K562 (cell line): ENCODE measurements around the gene NALCN. TPM values are rescaled to one million over a fixed set of nuclear protein-coding genes. Genes with fewer than 3 reads are reported as not detected.

ENCODE experiments used
- ATAC-seq: fragments of 200-7000 bp; cut with Tn5 transposase; 3 replicates; pipeline ENCODE4 v1.9.1; 2020; ENCODE audit warnings: moderate library complexity
- BruUV-seq: library from RNA; stranded (reverse); fragments of 400-500 nt; replicated peaks from 2 replicates; lab custom pipeline; 2021; lab: Mats Ljungman, UMichigan
- CTCF ChIA-PET: fragments of 300-600 bp; formaldehyde crosslinking; extraction: SDS; loops from one replicate; lab custom pipeline; 2021; ENCODE audit warnings: low intra/inter-chr PET ratio; lab: Yijun Ruan, JAX
- POLR2A ChIA-PET: fragments of 300-600, 350-650 bp; sonication (Branson Sonifier 250); formaldehyde crosslinking; extraction: SDS; loops from one replicate; lab custom pipeline; 2021; ENCODE audit warnings: antibody characterized with exemption, inconsistent platforms; lab: Yijun Ruan, JAX
- DNase-seq, 4 experiments: peaks; one replicate each; pipeline versions ENCODE4 v3.0.0 to v3.0.0-alpha.2; 2011 to 2018; ENCODE audit warnings: low spot score in 3 of 4, mixed read lengths in 3 of 4; ENCODE audit errors: extremely low read depth in 1 of 4
- FAIRE-seq: peaks from 2 replicates; lab custom pipeline; 2011; peaks lifted over from hg19 to GRCh38; lab: Jason Lieb, UNC
- H2AFZ ChIP-seq: 2 replicates; pipeline ENCODE4 v1.6.0; 2011; ENCODE audit warnings: low read depth, low read length, control low read depth, inconsistent platforms
- H3K27ac ChIP-seq: fragments of 200-600 bp; 3 replicates; pipeline ENCODE4 v1.8.0; 2011; ENCODE audit warnings: low read depth, mild to moderate bottlenecking, control low read depth, inconsistent platforms, low read length, moderate library complexity, mixed read lengths; ENCODE audit errors: extremely low read depth
- H3K27me3 ChIP-seq, 2 experiments: fragments of 300-600 bp in 1 of 2; 2 replicates in 1 of 2; 3 replicates in 1 of 2; pipeline versions ENCODE4 v1.6.0 to v1.8.0; 2011; ENCODE audit warnings: inconsistent platforms in 2 of 2, low read length in 2 of 2, mild to moderate bottlenecking in 1 of 2, mixed read lengths in 1 of 2, moderate library complexity in 1 of 2; ENCODE audit not compliant: control insufficient read depth in 2 of 2, insufficient read depth in 2 of 2
- H3K36me3 ChIP-seq: fragments of 300-600 bp; 3 replicates; pipeline ENCODE4 v1.8.0; 2011; ENCODE audit warnings: mild to moderate bottlenecking, low read length, inconsistent platforms; ENCODE audit not compliant: control insufficient read depth, insufficient read depth
- H3K4me1 ChIP-seq, 2 experiments: fragments of 200-600 bp in 1 of 2; replicated peaks in 1 of 2; 2 replicates in 1 of 2; 3 replicates in 1 of 2; pipeline versions ENCODE4 v1.5.1 to v1.8.0; 2011; ENCODE audit warnings: inconsistent platforms in 2 of 2, low read length in 2 of 2, mild to moderate bottlenecking in 1 of 2, mixed read lengths in 1 of 2, moderate library complexity in 1 of 2; ENCODE audit not compliant: control insufficient read depth in 2 of 2, insufficient read depth in 2 of 2
- H3K4me2 ChIP-seq: 2 replicates; pipeline ENCODE4 v1.6.1; 2011; ENCODE audit warnings: low read length, control low read depth, inconsistent platforms, mixed read lengths; ENCODE audit not compliant: insufficient read depth
- H3K4me3 ChIP-seq: fragments of 200-600 bp; sonication (generic), shearing (Covaris generic); 2 replicates; pipeline ENCODE4 v1.5.1; 2016; ENCODE audit warnings: control low read depth, inconsistent platforms
- H3K79me2 ChIP-seq: fragments of 200-600 bp; 3 replicates; pipeline ENCODE4 v1.8.0; 2011; ENCODE audit warnings: low read length, inconsistent platforms; ENCODE audit not compliant: control insufficient read depth, insufficient read depth
- H3K9ac ChIP-seq, 2 experiments: 2 replicates each; pipeline versions ENCODE4 v1.6.0 to v1.6.1; 2011; ENCODE audit warnings: low read depth in 2 of 2, low read length in 2 of 2, control low read depth in 1 of 2, inconsistent platforms in 1 of 2, mild to moderate bottlenecking in 1 of 2, mixed read lengths in 1 of 2; ENCODE audit not compliant: insufficient read depth in 1 of 2
- H3K9me1 ChIP-seq: one replicate; pipeline ENCODE4 v1.6.0; 2011; ENCODE audit warnings: inconsistent platforms, mild to moderate bottlenecking, low read length, moderate library complexity; ENCODE audit not compliant: control insufficient read depth, insufficient read depth
- H3K9me3 ChIP-seq: replicated peaks from 2 replicates; pipeline ENCODE4 v1.5.1; 2011; ENCODE audit warnings: low read depth, low read length, inconsistent platforms; ENCODE audit not compliant: control insufficient read depth, insufficient read depth
- H4K20me1 ChIP-seq: replicated peaks from 2 replicates; pipeline ENCODE4 v1.6.1; 2011; ENCODE audit warnings: low read length, inconsistent platforms, mixed read lengths; ENCODE audit not compliant: control insufficient read depth, insufficient read depth
- ARID2 ChIP-seq: fragments of 450-650 bp; IDR thresholded peaks from 2 replicates; pipeline ENCODE4 v1.6.1; 2017; ENCODE audit warnings: antibody characterized with exemption, mild to moderate bottlenecking
- DEAF1 ChIP-seq: fragments of 450-650 bp; formaldehyde crosslinking; IDR thresholded peaks from 2 replicates; pipeline ENCODE4 v1.4.0; 2020; ENCODE audit warnings: mild to moderate bottlenecking, moderate library complexity
- DPF2 ChIP-seq: fragments of 450-650 bp; IDR thresholded peaks from 2 replicates; pipeline ENCODE4 v1.6.1; 2016
- ELK1 ChIP-seq: sonication (generic); formaldehyde crosslinking; IDR thresholded peaks from 2 replicates; pipeline ENCODE4 v1.8.1; 2022; ENCODE audit warnings: missing genetic modification reagents
- RBM15 ChIP-seq: fragments of 200-400 bp; formaldehyde crosslinking; IDR thresholded peaks from 2 replicates; pipeline ENCODE4 v1.6.1; 2018; ENCODE audit warnings: mild to moderate bottlenecking, low read length, moderate library complexity; ENCODE audit not compliant: insufficient read depth
- SAP30 ChIP-seq: fragments of 200-600 bp; sonication (generic); IDR thresholded peaks from 2 replicates; pipeline ENCODE4 v1.6.1; 2012; ENCODE audit warnings: borderline replicate concordance, low read depth, mild to moderate bottlenecking, moderate library complexity, low read length, control low read depth, inconsistent platforms; ENCODE audit not compliant: insufficient read depth, poor library complexity, severe bottlenecking
- SNIP1 ChIP-seq: fragments of 450-650 bp; IDR thresholded peaks from 2 replicates; pipeline ENCODE4 v1.7.1; 2017; ENCODE audit warnings: low read depth, mild to moderate bottlenecking
- SRSF1 ChIP-seq: fragments of 200-400 bp; formaldehyde crosslinking; IDR thresholded peaks from 2 replicates; pipeline ENCODE4 v1.6.1; 2017; ENCODE audit warnings: mild to moderate bottlenecking, low read depth, low read length, moderate library complexity
- TRIM24 ChIP-seq, 2 experiments: fragments of 450-650 bp; IDR thresholded peaks; 2 replicates each; pipeline ENCODE4 v1.6.1; 2016
- ZBTB43 ChIP-seq: sonication (generic); formaldehyde crosslinking; IDR thresholded peaks from 2 replicates; pipeline ENCODE4 v1.8.0; 2023; ENCODE audit warnings: mild to moderate bottlenecking, missing genetic modification reagents
- ZBTB9 ChIP-seq: fragments of 450-650 bp; formaldehyde crosslinking; IDR thresholded peaks from 2 replicates; pipeline ENCODE4 v1.4.0; 2020; ENCODE audit warnings: mild to moderate bottlenecking, moderate library complexity
- ZNF280A ChIP-seq: fragments of 450-650 bp; IDR thresholded peaks from 2 replicates; pipeline ENCODE4 v1.6.1; 2018; ENCODE audit warnings: mild to moderate bottlenecking, low read depth; ENCODE audit not compliant: partially characterized antibody
- ZNF3 ChIP-seq: fragments of 250-450 bp; sonication (Bioruptor Pico); IDR thresholded peaks from 2 replicates; pipeline ENCODE4 v1.5.0; 2021; ENCODE audit warnings: mild to moderate bottlenecking, moderate library complexity
- ZNF740 ChIP-seq, 3 experiments: fragments of 200-800 bp in 1 of 3; sonication (Bioruptor generic) in 1 of 3; sonication (generic) in 1 of 3; formaldehyde crosslinking in 1 of 3; IDR thresholded peaks; 2 replicates each; pipeline versions ENCODE4 v1.6.1 to v1.8.0; 2016 to 2022; ENCODE audit warnings: mild to moderate bottlenecking in 2 of 3, missing compliant biosample characterization in 2 of 3, missing genetic modification characterization in 2 of 3, missing genetic modification reagents in 1 of 3
- ZNF780A ChIP-seq: fragments of 250-450 bp; sonication (Bioruptor Pico); IDR thresholded peaks from 2 replicates; pipeline ENCODE4 v1.5.0; 2021; ENCODE audit warnings: mild to moderate bottlenecking
- in situ Hi-C: fragments of 300-500 bp; cut with MboI; formaldehyde crosslinking; loops from 4 replicates; pipeline ENCODE4 v1.15.0; 2018; ENCODE audit warnings: inconsistent platforms, mixed read lengths
- intact Hi-C: fragments of 100-400 bp; cut with micrococcal nuclease; formaldehyde crosslinking; loops from 2 replicates; pipeline ENCODE4 v1.14.2; 2022
- polyA plus RNA-seq, 8 experiments: library from polyadenylated mRNA; depleted of rRNA in 4 of 8; stranded (reverse) in 5 of 8; unstranded in 3 of 8; fragments of >200 nt; fragmentation: Nextera tagmentation in 2 of 8; fragmentation: Illumina TruSeq in 1 of 8; extraction: Ambion mirVana in 2 of 8; extraction: Trizol in 1 of 8; gene quantifications; 2 replicates each; pipeline versions ENCODE4 v1.2.1 to v1.2.3, GENCODE V29; 2011 to 2014; ENCODE audit warnings: inconsistent platforms in 1 of 8, missing spikeins in 1 of 8
- total RNA-seq, 7 experiments: library from RNA; depleted of rRNA in 6 of 7; stranded (reverse); fragments of >200 nt in 6 of 7; fragmentation: Illumina TruSeq in 2 of 7; extraction: Trizol in 2 of 7; gene quantifications; 2 replicates each; pipeline versions ENCODE4 v1.2.1 to v1.2.3, GENCODE V29; 2011 to 2021; ENCODE audit warnings: low replicate concordance in 1 of 7

Gene NALCN
- total and polyA plus RNA-seq, 9 of the 15 experiments (the other 6 are each of a cell fraction or from before 2014, with no cell fraction given), result not detected

- Histone ChIP-seq H4K20me1 (no peaks in the 10 kb centered on the region), H2AFZ (no peak overlapping the region), H3K9me1 (no peaks in the 10 kb centered on the region), H3K4me2 (no peak overlapping the region), H3K9ac (no peak overlapping the region), H3K9me3 (no peaks in the 10 kb centered on the region), H3K4me1 (no peaks in the 10 kb centered on the region), H3K27ac (no peak overlapping the region), H3K79me2 (no peaks in the 10 kb centered on the region), H3K4me3 (no peak overlapping the region), H3K27me3 (no peaks in the 10 kb centered on the region), H3K36me3 (no peaks in the 10 kb centered on the region)
- FAIRE-seq, result no peak
- intact Hi-C loops (no loop called here), in situ Hi-C loops (no loop called here)
- DNase-seq, result no peak
- CTCF ChIA-PET, result no interaction called here
- POLR2A ChIA-PET, result no interaction called here
- ATAC-seq, result no peak
- BruUV-seq, result no TSS peak
- TF ChIP-seq TRIM24 (IDR thresholded peaks at IDR 0.05) (no peak), DPF2 (no peak), ZNF780A (CRISPR knock-in tag) (no peak), DEAF1 (CRISPR knock-in tag) (no peak), SNIP1 (no peak), ELK1 (no peak), ARID2 (no peak), ZNF740 (CRISPR knock-in tag; IDR thresholded peaks at IDR 0.05) (no peak), ZNF740 (tag; IDR thresholded peaks at IDR 0.05) (no peak), RBM15 (no peak), ZNF280A (no peak), ZBTB43 (CRISPR knock-in tag) (no peak), ZNF3 (CRISPR knock-in tag) (no peak), SRSF1 (no peak), SAP30 (no peak), ZBTB9 (no peak)
Measured at GRCh38 chr13:101433895-101434294, 17.6 kb upstream of the NALCN start.
